Pancreas (tissue), 10 donors: ENCODE results near the gene NT5DC1. TPM values are rescaled to one million over a fixed set of nuclear protein-coding genes. Genes with fewer than 3 reads are reported as not detected.

ENCODE experiments used
- ATAC-seq, 4 donors: fragments of 200-7000 bp; cut with Tn5 transposase; one replicate each; pipeline versions ENCODE4 v1.8.0 to v1.9.1; 2020; ENCODE audit warnings: mild to moderate bottlenecking in 4 of 4, moderate library complexity in 4 of 4
- DNase-seq, 6 donors: peaks; one replicate each; pipeline ENCODE4 v3.0.0-alpha.2; 2020
- FAIRE-seq: peaks from 2 replicates; lab custom pipeline; 2012; peaks lifted over from hg19 to GRCh38; lab: Jason Lieb, UNC
- H3K27ac ChIP-seq, 4 donors: fragments of 200-600 bp; sonication (generic); 1 replicate in 3 of 4; 2 replicates in 1 of 4; pipeline versions ENCODE4 v1.5.0 to v1.8.0; 2020
- H3K27me3 ChIP-seq, 4 donors: fragments of 200-600 bp; one replicate each; pipeline ENCODE4 v1.8.0; 2021
- H3K36me3 ChIP-seq, 3 donors: fragments of 200-600 bp; sonication (generic) in 1 of 3; one replicate each; pipeline versions ENCODE4 v1.5.0 to v1.8.0; 2020 to 2021
- H3K4me1 ChIP-seq, 3 donors: fragments of 200-600 bp; one replicate each; pipeline ENCODE4 v1.8.0; 2021
- H3K4me3 ChIP-seq, 4 donors: fragments of 200-600 bp; sonication (generic) in 2 of 4; one replicate each; pipeline versions ENCODE4 v1.5.0 to v1.8.0; 2020 to 2021
- H3K9me3 ChIP-seq, 4 donors: fragments of 200-600 bp; one replicate each; pipeline ENCODE4 v1.8.0; 2021
- CTCF ChIP-seq, 4 donors: fragments of 200-600 bp; sonication (generic) in 3 of 4; IDR thresholded peaks; one replicate each; pipeline versions ENCODE4 v1.5.0 to v1.8.0; 2021; ENCODE audit warnings: antibody characterized with exemption in 4 of 4
- WGBS, 2 donors: extraction: QIAGEN DNeasy Blood & Tissue Kit; methylation state at CpG; one replicate each; pipeline ENCODE4 v1.1.7; 2013; 5-methylcytosine and 5-hydroxymethylcytosine counted together
- intact Hi-C, 3 donors: fragments of 100-400 bp; cut with DNase I; formaldehyde crosslinking; loops; one replicate each; pipeline versions ENCODE4 v1.11.1 to v1.14.2; 2022
- polyA plus RNA-seq, 2 donors: library from polyadenylated mRNA; stranded (reverse); fragments of 200-250 nt; gene quantifications; one replicate each; pipeline ENCODE4 v1.2.3, GENCODE V29; 2013
- total RNA-seq, 6 donors: library from RNA; stranded (reverse); fragmentation: NEBNext Ultra II Directional in 4 of 6; extraction: Animal tissue kit (Norgen Biotek cat#: 25700) in 4 of 6; gene quantifications; one replicate each; pipeline versions ENCODE4 v1.2.1 to v1.2.4, GENCODE V29; 2021 to 2023
- donor health status: healthy with polysubstance abuse.
- donor health status: DM: no; HTN: no; CAD: no; lungs with moderate emphysema.
- donor health status: DM: no; HTN: no; CAD: no.
- donor health status: control.
- donor health status: control.
- donor health status: Bipolar disorder and iron deficiency.
- donor health status: DM: yes; HTN: yes; CAD: no.
- donor health status: DM: no; HTN: no; CAD: no.
- donor health status: DM: no; HTN: no; CAD: no.
- donor health status: DM: yes; HTN: yes; CAD: no.

The NT5DC1 gene
- 10 to 100 TPM; 18.3 to 28.3 (median 22.6) TPM for total RNA-seq
- 10 to 100 TPM in 1 of 2 donors, 1 to 10 TPM in 1; 4.4 to 10.1 TPM for polyA plus RNA-seq

GRCh38 chr6:116100419-116101301 lies at the start of gene NT5DC1:
Gene NT5DC1 (plus strand): TSS chr6:116100853. CDS start chr6:116100931, 78 bp downstream.
- Histone ChIP-seq H3K36me3 (no peaks in the 10 kb centered on the region), H3K4me3 (peak within 1 kb of the TSS; percentile 51 to 77 (median 70)), H3K9me3 (no peaks in the 10 kb centered on the region), H3K4me1 (peaks cover 0 to 19% (median 14%) of the 10 kb centered on the region in 3 donors), H3K27ac (peak within 1 kb of the TSS; percentile 94 to 97 (median 95)), H3K27me3 (no peaks in the 10 kb centered on the region)
- no peak for FAIRE-seq
- ATAC-seq, result peak; percentile 95 to 99 (median 96)
- intact Hi-C loops, result no loop called here
- peak; percentile 83 to 93 (median 86) for DNase-seq
- WGBS, 2 donors, result 0% methylated on average over 66 to 87 of the region's 87 CpGs
- TF ChIP-seq CTCF (IDR thresholded peaks at IDR 0.05), result peak in 1 of 4 donors; percentile 9

DNA sequence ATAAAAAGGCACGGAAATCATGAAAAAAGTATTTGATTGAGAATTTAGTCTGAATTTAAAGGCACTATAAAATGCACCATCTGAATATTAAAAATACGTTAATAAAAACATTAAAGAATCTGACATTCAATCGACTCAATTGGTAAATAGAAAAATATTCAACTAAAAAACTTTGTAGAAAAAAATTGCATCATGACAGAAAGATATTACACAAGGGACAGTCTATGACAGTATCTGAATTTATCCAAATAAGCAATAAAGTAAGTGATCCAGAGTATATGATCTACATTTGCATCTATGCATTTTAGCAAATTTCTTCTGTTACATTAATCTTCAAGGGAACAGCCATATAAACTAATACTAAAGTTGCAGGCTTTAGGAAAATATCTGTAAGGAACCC lies 49.4 kb upstream of the NT5DC1 start:
- Histone ChIP-seq H3K9me3 (no peaks in the 10 kb centered on the region), H3K27me3 (no peaks in the 10 kb centered on the region), H3K4me3 (no peak overlapping the region), H3K27ac (no peak overlapping the region), H3K36me3 (no peaks in the 10 kb centered on the region), H3K4me1 (peaks cover 0 to 6% (median 4%) of the 10 kb centered on the region in 3 donors)
- intact Hi-C loops, result no loop called here
- ATAC-seq (no peak), FAIRE-seq (peak; percentile 34), DNase-seq (no peak)
- WGBS, 2 donors, result 92 to 93% methylated on average over 3 of the region's 3 CpGs
- no peak for TF ChIP-seq CTCF (IDR thresholded peaks at IDR 0.05)

DNA sequence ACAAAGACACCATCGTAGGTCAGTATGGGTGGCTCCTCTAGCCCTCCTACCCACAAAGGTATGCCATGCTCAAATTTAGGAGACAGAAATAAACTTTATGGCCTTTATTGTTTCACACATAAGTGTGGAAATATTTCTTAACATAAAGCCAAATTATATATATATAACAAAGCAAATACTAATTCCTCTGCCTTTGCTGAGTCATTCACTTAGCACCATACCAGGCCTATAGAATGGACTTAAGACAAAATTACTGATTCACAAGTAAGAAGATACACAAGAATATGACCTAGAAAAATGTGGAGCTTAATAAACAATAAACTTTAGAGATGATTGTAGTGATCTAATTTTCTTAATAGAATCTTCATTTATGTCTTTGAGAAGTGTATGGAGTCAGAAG lies 45.1 kb upstream of the NT5DC1 start:
- H3K9me3 ChIP-seq, result no peaks in the 10 kb centered on the region
- TF ChIP-seq CTCF (IDR thresholded peaks at IDR 0.05), result no peak
- FAIRE-seq (no peak), DNase-seq (no peak), ATAC-seq (no peak)
- WGBS, 2 donors, result 92 to 94% methylated on average over 1 of the region's 1 CpG
- no peak overlapping the region for H3K27ac ChIP-seq
- no peaks in the 10 kb centered on the region for H3K36me3 ChIP-seq
- no peaks in the 10 kb centered on the region for H3K27me3 ChIP-seq
- peaks cover 4 to 16% (median 7%) of the 10 kb centered on the region in 3 donors for H3K4me1 ChIP-seq
- intact Hi-C loops, result no loop called here
- no peak overlapping the region for H3K4me3 ChIP-seq

GRCh38 chr6:116057766-116058165 lies 42.9 kb upstream of the NT5DC1 start:
- Histone ChIP-seq H3K27ac (no peak overlapping the region), H3K36me3 (no peaks in the 10 kb centered on the region), H3K4me3 (peak overlapping the region in 2 of 4 donors; percentile 18 to 52), H3K9me3 (no peaks in the 10 kb centered on the region), H3K4me1 (peaks cover 8 to 25% (median 12%) of the 10 kb centered on the region in 3 donors), H3K27me3 (no peaks in the 10 kb centered on the region)
- 32 to 47% methylated on average over 2 of the region's 2 CpGs for WGBS, 2 donors
- DNase-seq, result no peak
- TF ChIP-seq CTCF (IDR thresholded peaks at IDR 0.05), result no peak
- intact Hi-C loops, result no loop called here
- no peak for FAIRE-seq
- ATAC-seq, result no peak
